IPS-18c (cell line): Measurements from ENCODE around the gene SLC22A5.

Source experiments
- H3K4me3 ChIP-seq: 2 replicates; pipeline ENCODE4 v1.7.0; 2013; ENCODE audit warnings: low read depth, mild to moderate bottlenecking, low read length, moderate library complexity; ENCODE audit not compliant: insufficient read depth
- H3K9me3 ChIP-seq: one replicate; pipeline ENCODE4 v1.6.1; 2013; ENCODE audit warnings: mild to moderate bottlenecking, low read length, moderate library complexity; ENCODE audit not compliant: control insufficient read depth, insufficient read depth

Gene SLC22A5

DNA sequence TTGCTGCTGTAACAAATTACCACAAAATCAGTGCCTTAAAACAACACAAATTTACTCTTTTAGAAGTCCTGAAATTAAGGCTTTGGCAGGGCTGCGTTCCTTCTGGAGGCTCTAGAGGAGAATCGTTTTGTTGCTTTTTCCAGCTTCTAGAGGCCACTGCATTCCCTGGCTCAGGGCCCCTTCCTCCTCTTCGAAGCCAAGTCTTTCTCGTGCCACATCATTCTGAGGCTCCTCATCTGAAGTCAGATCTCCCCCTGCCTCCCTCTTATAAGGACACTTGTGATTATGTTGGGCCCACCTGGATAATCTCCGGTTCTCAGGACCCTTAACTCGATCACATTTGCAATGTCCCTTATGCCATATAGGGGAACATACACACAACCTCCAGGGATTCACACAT, 48.0 kb downstream of the SLC22A5 start:
- no peaks in the 10 kb centered on the region for H3K9me3 ChIP-seq
- no peak overlapping the region for H3K4me3 ChIP-seq

DNA sequence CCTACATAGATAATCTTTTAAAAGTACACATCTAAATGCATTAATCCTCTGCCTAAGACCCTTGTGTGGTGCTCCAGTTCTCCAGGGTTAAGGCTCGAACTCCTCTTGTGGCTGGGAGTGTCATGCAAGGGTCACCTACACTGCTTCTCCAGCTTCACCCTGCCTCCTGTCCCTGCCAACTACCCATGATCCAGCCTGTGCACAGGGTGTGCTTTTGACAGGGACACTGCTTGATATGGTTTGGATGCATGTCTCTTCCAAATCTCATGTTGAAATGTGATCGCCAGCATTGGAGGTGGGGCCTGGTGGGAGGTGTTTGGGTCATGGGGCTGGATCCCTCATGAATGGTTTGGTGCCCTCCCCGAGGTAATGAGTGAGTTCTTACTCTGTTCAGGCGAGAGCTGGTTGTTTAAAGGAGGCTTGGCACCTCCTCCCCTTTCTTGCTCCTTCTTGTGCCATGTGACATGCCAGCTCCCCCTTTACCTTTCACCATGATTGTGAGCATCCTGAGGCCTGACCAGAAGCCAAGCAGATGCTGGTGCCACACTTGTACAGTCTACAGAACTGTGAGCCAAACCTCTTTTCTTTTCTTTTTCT, 48.5 kb downstream of the SLC22A5 start:
- H3K9me3 ChIP-seq = no peaks in the 10 kb centered on the region
- H3K4me3 ChIP-seq = no peak overlapping the region

GRCh38 chr5:132418881-132419280, 49.4 kb downstream of the SLC22A5 start:
- H3K9me3 ChIP-seq = no peaks in the 10 kb centered on the region
- no peak overlapping the region for H3K4me3 ChIP-seq

DNA sequence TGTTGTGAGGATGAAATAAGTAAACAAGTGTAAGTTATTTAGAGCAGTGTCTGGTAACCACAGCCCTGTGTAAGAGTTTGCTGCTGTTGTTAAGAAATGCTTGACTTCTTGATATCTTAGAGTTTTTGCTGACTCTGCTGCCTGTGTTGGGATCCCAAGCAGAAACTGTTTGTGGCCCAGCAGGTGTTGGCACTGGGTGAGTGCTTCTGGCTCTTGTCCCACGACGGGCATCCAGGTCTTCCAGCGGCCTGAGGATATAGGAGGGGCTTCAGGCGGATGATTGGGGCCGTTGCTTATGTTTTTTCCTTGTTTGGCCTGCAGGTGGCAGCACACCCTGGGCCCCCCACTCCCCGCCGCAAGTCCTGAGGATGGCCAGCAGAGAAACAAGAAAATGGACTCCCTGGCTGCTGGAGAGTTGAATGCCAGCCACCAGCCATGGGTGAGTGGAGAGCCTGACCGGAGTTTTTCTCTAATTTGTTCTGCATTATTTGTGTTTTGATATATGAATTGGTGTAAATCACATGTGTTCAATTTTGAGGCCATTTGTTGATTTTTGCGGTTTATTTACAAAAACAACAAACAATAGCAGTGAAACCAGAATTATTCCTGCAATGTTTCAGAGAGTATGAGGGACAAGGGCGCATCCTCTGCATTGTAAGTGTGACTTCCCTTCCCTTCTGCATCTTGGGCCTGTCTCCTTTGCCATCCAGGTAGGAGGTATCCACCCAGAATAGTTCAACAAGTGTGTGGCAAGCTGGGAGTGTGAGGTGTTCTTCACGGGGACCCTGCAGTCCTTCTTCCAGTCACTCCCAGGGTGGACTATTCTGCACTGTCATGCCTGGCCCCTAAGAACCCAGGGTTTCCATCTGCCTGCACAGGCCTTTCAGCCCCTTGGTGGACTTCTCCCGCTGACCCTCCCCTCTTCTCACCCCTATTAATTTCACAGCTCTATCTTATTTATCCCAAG, 50.3 kb downstream of the SLC22A5 start:
- Histone ChIP-seq H3K9me3 (no peaks in the 10 kb centered on the region), H3K4me3 (no peak overlapping the region)

DNA sequence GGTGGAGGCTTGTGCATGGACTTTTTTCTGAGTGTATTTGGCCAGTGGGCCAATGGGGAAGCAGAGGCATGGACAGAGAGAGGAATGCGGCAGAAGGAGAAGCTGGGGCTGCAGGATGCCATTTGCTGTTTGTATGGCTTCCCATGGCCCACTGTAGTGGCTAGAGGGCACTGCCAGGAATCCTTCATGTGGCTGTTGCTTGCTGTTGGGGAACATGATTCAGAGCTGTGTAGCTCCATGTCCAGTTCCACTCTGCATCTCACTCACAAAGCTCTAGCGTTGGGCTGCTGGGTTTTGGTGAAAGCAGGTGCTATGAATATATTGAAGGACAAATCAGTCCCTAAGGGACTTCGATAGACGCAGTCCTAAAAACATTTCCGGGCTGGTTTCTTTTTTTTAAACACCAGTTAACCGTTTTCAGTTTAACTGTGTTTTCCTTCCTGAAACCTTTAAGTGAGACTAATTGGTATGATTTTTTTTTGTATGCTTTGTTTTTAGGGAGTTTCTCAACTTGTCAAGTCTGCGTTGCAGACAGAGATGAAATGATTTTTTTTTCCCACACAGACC, 51.3 kb downstream of the SLC22A5 start:
- no peak overlapping the region for H3K4me3 ChIP-seq
- no peaks in the 10 kb centered on the region for H3K9me3 ChIP-seq

- no peak overlapping the region for H3K4me3 ChIP-seq
- no peaks in the 10 kb centered on the region for H3K9me3 ChIP-seq
Measured at GRCh38 chr5:132421462-132421861, 52.0 kb downstream of the SLC22A5 start.

DNA sequence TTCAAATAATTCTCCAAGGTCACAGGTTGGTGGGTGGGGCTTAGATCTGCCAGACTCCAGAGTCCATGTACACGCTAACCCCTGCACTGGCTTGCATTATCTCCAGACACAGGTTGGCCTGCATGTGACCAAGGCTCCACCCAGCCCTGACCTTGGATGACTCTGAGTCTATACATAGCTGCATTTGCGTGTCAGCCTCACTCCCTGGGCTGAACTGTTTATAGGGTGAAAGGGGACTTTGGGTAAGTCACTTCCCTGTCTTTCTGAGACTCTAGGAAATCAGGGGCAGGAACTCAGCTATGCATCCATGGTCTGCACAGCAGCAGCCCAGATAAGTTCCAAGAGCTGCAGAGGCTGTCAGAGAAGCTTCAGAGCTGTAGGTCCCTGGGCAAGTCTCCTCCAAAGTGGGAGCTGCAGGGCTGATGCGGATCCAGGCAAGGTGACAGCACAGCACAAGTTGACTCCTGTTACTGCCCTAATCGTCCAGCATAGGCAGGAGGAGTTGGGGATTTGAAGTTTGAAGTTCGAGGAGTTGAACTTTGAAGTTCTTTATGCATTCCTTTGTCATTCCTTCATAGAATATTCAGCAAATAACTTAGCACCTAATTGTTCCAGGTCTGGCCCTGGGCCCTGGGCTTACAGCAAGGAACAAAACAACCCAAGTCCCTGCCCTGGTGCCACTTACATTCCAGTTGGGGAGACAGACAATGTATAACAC, 53.4 kb downstream of the SLC22A5 start:
- Histone ChIP-seq H3K4me3 (no peak overlapping the region), H3K9me3 (no peaks in the 10 kb centered on the region)

DNA sequence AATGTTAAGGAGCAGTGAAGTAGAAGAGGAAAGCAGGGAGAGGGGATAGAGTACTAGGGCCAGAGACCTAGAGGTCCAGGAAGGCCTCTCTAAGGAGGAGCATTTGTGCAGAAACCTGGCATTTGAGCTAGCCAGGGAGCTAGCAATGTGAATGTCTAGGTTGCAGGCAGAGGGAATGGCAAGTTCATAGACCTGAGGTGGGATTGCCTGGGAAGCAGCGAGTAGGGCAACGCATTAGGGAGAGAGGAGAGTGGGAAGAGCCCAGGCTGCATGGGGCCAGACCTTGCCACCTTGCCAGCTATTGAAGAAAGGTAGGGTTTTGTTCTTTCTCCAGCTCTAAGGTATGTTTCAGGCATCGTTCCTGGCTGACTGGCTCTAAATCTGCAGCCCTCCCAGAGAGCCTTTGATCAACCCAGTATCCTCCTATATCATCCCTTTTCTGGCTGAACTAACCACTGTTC, 54.0 kb downstream of the SLC22A5 start:
- no peaks in the 10 kb centered on the region for H3K9me3 ChIP-seq
- H3K4me3 ChIP-seq = no peak overlapping the region

DNA sequence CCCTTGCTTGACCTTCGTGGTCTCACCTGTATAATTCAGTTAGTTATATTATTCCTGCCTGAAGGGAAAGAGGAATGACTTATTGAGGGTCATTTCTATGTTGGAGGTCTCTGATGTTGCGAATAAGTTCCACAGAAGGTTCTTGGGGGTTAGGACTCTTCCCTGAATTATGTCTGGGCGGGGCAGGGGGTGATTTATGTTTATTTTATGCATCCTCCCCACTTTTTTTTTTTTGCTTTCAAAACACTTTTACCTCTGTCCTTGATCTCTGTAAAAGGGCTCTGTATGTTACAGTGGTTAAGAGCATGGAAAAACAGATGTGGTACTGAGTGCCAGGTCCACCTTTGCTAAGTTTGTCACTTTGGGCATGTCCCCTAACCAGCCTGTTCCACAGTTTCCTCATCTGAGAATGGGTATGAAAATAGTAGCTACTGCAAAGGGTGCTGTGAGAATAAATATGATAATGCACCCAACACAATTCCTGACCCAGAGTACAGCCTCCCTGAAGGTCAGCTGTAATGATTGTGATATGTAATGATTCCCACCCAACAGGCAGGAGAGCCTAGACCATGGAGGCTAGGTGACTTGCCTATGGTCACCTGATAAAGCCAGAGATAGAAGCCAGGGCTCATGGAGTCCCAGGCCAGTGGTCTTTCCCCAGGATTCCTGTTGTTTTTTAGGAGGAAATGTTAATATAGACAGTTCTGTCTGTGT, 54.8 kb downstream of the SLC22A5 start:
- H3K9me3 ChIP-seq = no peaks in the 10 kb centered on the region
- no peak overlapping the region for H3K4me3 ChIP-seq

- Histone ChIP-seq H3K4me3 (no peak overlapping the region), H3K9me3 (no peaks in the 10 kb centered on the region)
Measured at GRCh38 chr5:132425009-132425937, 55.8 kb downstream of the SLC22A5 start.

DNA sequence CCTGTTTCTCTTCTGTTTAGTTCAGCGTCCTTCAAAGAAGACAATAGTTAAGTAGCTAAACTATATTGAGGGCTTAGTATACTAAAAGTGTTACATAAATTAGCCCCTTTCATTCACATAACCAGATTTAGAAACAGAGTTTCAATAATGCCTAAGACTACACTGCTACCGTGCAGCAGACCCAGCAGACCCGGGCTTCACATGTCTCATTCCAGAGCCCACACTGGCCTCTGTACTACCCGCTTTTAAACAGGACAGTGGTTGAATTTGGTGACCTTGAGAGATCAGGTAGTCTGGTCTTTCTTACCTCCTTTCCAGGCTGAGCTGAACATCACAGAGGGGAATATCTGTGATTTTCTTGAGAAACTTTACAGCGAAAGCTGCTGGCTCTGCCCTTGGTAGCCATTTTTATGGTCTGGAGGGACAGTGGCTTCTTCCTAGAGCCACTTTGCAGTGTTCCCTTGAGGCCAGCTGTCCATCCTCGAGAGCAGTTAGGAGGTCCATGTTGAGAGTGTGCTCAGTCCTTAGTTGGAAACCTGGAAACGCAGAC, 56.5 kb downstream of the SLC22A5 start:
- Histone ChIP-seq H3K4me3 (no peak overlapping the region), H3K9me3 (no peaks in the 10 kb centered on the region)

GRCh38 chr5:132426525-132427138, 57.1 kb downstream of the SLC22A5 start:
- Histone ChIP-seq H3K9me3 (no peaks in the 10 kb centered on the region), H3K4me3 (no peak overlapping the region)

DNA sequence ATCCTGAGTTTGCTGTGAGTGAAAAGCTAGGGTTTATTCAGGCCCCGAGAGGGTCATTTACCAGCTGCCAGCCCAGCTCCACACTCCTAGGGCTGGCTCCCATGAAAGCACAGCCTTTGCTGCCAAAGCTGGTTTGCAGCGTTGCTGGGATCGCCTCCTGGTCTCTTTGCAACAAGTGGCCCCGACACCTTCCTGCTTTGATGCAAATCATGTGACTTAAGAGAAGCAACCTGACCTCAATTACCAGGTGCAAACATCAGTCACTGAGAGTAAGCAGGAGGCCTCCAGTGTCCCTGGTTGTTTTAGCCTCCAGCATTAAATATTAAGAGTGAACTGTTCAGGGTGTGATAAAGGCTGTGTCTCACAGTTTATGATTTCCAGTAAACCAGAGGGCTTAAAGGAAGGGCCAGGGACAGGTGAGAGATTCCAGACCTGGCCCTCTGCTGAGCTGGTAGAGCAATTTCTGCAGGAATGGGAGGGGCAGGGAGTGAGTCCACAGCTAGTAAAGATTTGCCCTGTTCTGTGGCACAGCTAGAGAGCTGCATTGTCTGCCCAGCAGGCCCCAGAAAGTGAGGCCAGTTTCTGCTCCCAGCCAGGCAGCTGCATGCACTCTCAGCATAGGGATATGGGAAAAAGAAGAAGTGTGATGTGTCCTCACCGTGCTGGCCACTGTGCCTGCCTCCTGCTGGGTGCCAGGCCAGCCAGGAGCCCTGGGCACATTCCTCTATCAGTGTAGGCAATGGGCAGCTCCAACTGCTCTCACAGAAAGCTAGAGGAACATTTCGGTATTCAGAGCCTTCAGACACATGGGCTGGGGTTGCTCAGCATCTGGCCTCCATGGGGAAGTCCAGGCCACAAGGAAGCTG, 58.0 kb downstream of the SLC22A5 start:
- Histone ChIP-seq H3K9me3 (no peaks in the 10 kb centered on the region), H3K4me3 (no peak overlapping the region)

DNA sequence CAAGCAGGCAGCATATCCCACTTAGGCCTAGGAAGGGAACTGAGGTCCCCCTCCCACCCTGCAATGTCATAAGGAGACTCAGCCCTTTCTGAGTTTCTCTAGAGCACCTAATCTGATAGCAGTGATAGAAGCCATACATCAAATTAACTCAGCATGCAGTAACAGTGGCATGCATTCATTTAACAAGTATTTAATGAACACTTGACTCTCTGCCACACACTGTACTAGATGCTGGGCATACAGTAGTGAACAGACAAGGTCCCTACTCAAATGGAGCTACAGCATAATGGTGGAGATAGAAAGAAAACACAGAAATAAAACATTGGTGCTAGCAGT, 58.6 kb downstream of the SLC22A5 start:
- H3K4me3 ChIP-seq = no peak overlapping the region
- H3K9me3 ChIP-seq = no peaks in the 10 kb centered on the region
